ENCODE results near the gene SPATA3. TPM values are rescaled to one million over a fixed set of nuclear protein-coding genes. Genes with fewer than 3 reads are reported as not detected.
"Not testable (repeated sequence)": the region's sequence is repeated elsewhere in the genome, so short reads cannot be mapped to it uniquely, and the experiment has no call there.

Gene SPATA3
- total and polyA plus RNA-seq, 2 donors, result not detected

DNA sequence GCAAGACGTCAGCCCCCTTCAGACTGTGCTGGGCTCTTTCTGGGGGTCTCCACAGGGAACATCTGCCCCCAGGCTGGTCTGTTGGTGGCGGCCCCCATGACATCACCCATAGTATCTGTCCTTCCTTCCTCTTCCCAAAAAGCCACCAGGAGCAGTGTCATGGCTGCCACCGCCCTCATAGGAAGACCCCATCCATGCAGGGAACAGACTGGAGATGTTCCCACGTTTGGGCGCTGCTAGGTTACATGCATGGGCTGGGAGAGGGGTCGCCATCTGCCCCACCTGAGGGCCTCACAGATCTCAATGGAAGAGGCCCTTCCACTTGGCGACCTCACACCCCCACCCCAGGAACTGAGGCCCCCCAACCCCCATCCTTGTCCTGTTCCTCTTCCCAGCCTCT, 5.1 kb downstream of the SPATA3 start:
- Histone ChIP-seq H3K27ac (ENCODE audit: low read depth in 1 of 2, low read length in 1 of 2) (no peak overlapping the region), H3K4me3 (ENCODE audit: low read length in 2 of 2) (no peak overlapping the region), H3K9me3 (ENCODE audit: control insufficient read depth in 2 of 2, insufficient read depth in 1 of 2, low read length in 1 of 2) (no peaks in the 10 kb centered on the region), H3K4me1 (ENCODE audit: control insufficient read depth in 2 of 2, insufficient read depth in 2 of 2, low read length in 2 of 2) (no peaks in the 10 kb centered on the region), H3K27me3 (ENCODE audit: control insufficient read depth in 2 of 2, insufficient read depth in 1 of 2, low read length in 1 of 2) (peaks cover 5 to 47% of the 10 kb centered on the region in 2 donors), H3K36me3 (ENCODE audit: control insufficient read depth in 2 of 2, insufficient read depth in 2 of 2, low read length in 1 of 2) (no peaks in the 10 kb centered on the region)
- WGBS, result 96% methylated on average over 7 of the region's 7 CpGs
- no peak for DNase-seq (ENCODE audit: low read depth in 6 of 9, low spot score in 9 of 9)

DNA sequence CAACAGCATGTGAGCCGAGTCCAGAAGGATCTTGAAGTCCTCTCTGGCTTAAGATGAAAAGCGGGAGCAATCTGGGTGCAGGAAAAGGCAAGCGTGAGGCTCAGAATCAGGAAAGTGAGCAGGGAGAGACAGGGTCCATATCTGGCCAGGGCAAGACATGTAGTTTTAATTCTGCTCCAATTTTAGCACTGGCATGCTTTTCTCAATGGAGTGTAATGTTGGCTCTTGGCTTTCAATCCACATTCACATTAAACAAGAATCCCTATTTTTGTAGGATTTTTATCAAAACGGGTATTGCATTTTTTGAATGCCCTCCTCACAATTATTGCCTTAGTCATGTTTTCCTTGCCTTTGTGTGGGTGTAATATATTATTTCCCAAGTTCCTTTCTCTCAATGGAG, 6.0 kb downstream of the SPATA3 start:
- WGBS, result 92% methylated on average over 4 of the region's 4 CpGs

DNA sequence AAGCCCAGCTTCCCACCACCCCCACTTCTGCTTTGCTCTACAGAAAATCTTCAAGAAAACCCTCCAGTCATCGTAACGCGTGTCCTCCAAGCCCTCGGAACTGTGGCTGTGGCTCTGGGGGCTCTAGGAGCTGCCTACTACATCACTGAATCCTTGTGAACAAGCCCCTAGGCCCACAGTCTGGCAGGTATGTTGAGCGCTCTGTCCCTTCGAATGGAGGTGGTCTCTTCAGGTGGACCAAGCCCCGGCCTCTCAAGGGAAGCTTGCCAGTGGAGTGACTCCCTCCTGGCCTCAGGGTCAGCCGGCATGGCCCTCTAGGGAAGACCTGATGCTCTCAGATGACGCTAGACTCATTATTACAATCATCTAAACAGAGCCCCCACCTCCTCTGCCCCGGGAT, 6.7 kb downstream of the SPATA3 start:
- peaks cover 0 to 4% of the 10 kb centered on the region in 2 donors for H3K4me1 ChIP-seq (ENCODE audit: control insufficient read depth in 2 of 2, insufficient read depth in 2 of 2, low read length in 2 of 2)
- H3K27me3 ChIP-seq (ENCODE audit: control insufficient read depth in 2 of 2, insufficient read depth in 1 of 2, low read length in 1 of 2), result peaks cover 5 to 46% of the 10 kb centered on the region in 2 donors
- no peak overlapping the region for H3K27ac ChIP-seq (ENCODE audit: low read depth in 1 of 2, low read length in 1 of 2)
- H3K4me3 ChIP-seq (ENCODE audit: low read length in 2 of 2), result no peak overlapping the region
- WGBS, result 97% methylated on average over 10 of the region's 10 CpGs
- H3K36me3 ChIP-seq (ENCODE audit: control insufficient read depth in 2 of 2, insufficient read depth in 2 of 2, low read length in 1 of 2), result no peaks in the 10 kb centered on the region
- no peak for DNase-seq (ENCODE audit: low read depth in 6 of 9, low spot score in 9 of 9)
- no peaks in the 10 kb centered on the region for H3K9me3 ChIP-seq (ENCODE audit: control insufficient read depth in 2 of 2, insufficient read depth in 1 of 2, low read length in 1 of 2)

More for the DNA sequence above, 6.0 kb downstream of the SPATA3 start:
- Histone ChIP-seq H3K27ac (ENCODE audit: low read depth in 1 of 2, low read length in 1 of 2) (no peak overlapping the region), H3K27me3 (ENCODE audit: control insufficient read depth in 2 of 2, insufficient read depth in 1 of 2, low read length in 1 of 2) (peaks cover 5 to 43% of the 10 kb centered on the region in 2 donors), H3K4me1 (ENCODE audit: control insufficient read depth in 2 of 2, insufficient read depth in 2 of 2, low read length in 2 of 2) (no peaks in the 10 kb centered on the region), H3K36me3 (ENCODE audit: control insufficient read depth in 2 of 2, insufficient read depth in 2 of 2, low read length in 1 of 2) (no peaks in the 10 kb centered on the region), H3K9me3 (ENCODE audit: control insufficient read depth in 2 of 2, insufficient read depth in 1 of 2, low read length in 1 of 2) (no peaks in the 10 kb centered on the region), H3K4me3 (ENCODE audit: low read length in 2 of 2) (no peak overlapping the region)
- no peak for DNase-seq (ENCODE audit: low read depth in 6 of 9, low spot score in 9 of 9)

DNA sequence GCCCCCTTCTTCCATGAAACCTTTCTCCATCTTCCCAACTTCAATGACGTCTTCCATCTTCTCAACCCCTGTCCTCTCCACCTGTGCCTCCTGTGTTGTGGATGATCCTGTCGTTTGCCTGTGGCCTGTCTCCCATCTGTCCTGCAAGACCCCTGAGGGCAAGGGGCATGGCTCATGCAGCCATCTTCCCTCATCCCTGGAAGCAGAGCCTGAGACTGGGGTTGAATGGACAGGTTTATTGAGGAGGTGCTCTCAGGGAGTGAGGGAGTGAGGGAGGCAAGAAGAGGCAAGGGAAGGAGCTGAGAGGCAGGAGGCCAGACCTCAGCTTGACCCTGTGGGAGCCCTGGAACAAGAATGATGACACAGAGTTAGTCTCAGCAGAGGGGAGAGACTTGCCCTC, 7.3 kb downstream of the SPATA3 start:
- 92% methylated on average over 2 of the region's 2 CpGs for WGBS
- Histone ChIP-seq H3K4me3 (ENCODE audit: low read length in 2 of 2) (no peak overlapping the region), H3K27me3 (ENCODE audit: control insufficient read depth in 2 of 2, insufficient read depth in 1 of 2, low read length in 1 of 2) (peaks cover 5 to 42% of the 10 kb centered on the region in 2 donors), H3K27ac (ENCODE audit: low read depth in 1 of 2, low read length in 1 of 2) (no peak overlapping the region), H3K9me3 (ENCODE audit: control insufficient read depth in 2 of 2, insufficient read depth in 1 of 2, low read length in 1 of 2) (no peaks in the 10 kb centered on the region), H3K36me3 (ENCODE audit: control insufficient read depth in 2 of 2, insufficient read depth in 2 of 2, low read length in 1 of 2) (no peaks in the 10 kb centered on the region), H3K4me1 (ENCODE audit: control insufficient read depth in 2 of 2, insufficient read depth in 2 of 2, low read length in 2 of 2) (peaks cover 0 to 4% of the 10 kb centered on the region in 2 donors)
- no peak for DNase-seq (ENCODE audit: low read depth in 6 of 9, low spot score in 9 of 9)

DNA sequence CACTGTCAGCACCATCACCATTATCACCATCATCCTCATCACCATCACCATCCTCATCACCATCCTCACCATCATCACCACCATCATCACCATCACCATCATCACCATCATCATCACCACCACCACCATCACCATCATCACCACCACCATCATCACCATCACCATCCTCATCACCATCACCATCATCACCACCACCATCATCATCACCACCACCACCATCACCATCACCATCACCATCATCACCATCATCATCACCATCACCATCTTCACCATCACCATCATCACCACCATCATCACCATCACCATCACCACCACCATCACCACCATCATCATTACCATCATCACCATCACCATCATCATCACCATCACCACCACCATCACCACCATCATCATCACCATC, 9.0 kb downstream of the SPATA3 start:
- not testable (repeated sequence) for H3K9me3 ChIP-seq (ENCODE audit: control insufficient read depth in 2 of 2, insufficient read depth in 1 of 2, low read length in 1 of 2); DNase-seq (ENCODE audit: low read depth in 6 of 9, low spot score in 9 of 9); H3K4me3 ChIP-seq (ENCODE audit: low read length in 2 of 2); H3K36me3 ChIP-seq (ENCODE audit: control insufficient read depth in 2 of 2, insufficient read depth in 2 of 2, low read length in 1 of 2); H3K4me1 ChIP-seq (ENCODE audit: control insufficient read depth in 2 of 2, insufficient read depth in 2 of 2, low read length in 2 of 2); H3K27ac ChIP-seq (ENCODE audit: low read depth in 1 of 2, low read length in 1 of 2)
- H3K27me3 ChIP-seq (ENCODE audit: control insufficient read depth in 2 of 2, insufficient read depth in 1 of 2, low read length in 1 of 2), result peaks cover 5 to 33% of the 10 kb centered on the region in 2 donors

DNA sequence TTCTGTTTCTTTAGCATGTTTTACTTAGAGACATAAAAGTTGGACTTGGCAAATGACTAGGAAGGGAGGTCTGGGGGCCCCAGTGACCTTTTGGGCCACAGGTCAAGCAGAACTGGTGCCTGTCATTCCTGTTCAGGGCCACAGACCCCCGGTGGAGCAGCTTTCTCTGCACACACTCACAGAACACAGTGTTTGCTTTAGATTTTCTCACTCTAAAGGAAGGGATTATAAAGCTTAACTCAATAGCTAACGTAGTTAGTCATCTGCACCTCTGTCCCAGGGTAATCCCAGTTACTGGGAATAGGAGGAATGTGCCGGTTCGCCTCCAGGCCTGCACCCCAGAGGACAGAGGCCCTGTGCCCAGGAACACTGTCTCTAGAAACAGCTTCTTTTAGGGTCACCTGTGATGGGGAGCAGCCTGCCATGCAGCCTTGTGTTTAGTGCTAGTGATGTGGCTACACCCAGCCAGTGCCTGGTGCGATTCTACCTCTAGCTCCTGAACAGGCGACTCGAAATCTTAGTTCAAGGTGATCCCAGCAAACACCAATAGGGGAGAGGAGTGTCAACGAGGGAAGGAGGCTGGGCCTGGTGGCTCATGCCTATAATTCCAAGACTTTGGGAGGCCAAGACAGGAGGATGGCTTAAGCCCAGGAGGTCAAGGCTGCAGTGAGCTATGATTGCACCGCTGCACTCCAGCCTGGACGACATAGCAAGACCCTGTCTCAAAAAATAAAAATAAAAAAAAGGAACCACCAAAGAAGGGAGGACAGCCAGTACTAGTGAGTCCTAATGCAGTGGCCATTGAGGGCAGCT, 11.6 kb downstream of the SPATA3 start:
- peaks cover 0 to 21% of the 10 kb centered on the region in 2 donors for H3K27me3 ChIP-seq (ENCODE audit: control insufficient read depth in 2 of 2, insufficient read depth in 1 of 2, low read length in 1 of 2)
- H3K4me1 ChIP-seq (ENCODE audit: control insufficient read depth in 2 of 2, insufficient read depth in 2 of 2, low read length in 2 of 2), result peaks cover 0 to 4% of the 10 kb centered on the region in 2 donors
- no peaks in the 10 kb centered on the region for H3K9me3 ChIP-seq (ENCODE audit: control insufficient read depth in 2 of 2, insufficient read depth in 1 of 2, low read length in 1 of 2)
- H3K36me3 ChIP-seq (ENCODE audit: control insufficient read depth in 2 of 2, insufficient read depth in 2 of 2, low read length in 1 of 2), result no peaks in the 10 kb centered on the region
- H3K27ac ChIP-seq (ENCODE audit: low read depth in 1 of 2, low read length in 1 of 2), result no peak overlapping the region
- no peak for DNase-seq (ENCODE audit: low read depth in 6 of 9, low spot score in 9 of 9)
- WGBS, result 87% methylated on average over 10 of the region's 10 CpGs
- H3K4me3 ChIP-seq (ENCODE audit: low read length in 2 of 2), result no peak overlapping the region

DNA sequence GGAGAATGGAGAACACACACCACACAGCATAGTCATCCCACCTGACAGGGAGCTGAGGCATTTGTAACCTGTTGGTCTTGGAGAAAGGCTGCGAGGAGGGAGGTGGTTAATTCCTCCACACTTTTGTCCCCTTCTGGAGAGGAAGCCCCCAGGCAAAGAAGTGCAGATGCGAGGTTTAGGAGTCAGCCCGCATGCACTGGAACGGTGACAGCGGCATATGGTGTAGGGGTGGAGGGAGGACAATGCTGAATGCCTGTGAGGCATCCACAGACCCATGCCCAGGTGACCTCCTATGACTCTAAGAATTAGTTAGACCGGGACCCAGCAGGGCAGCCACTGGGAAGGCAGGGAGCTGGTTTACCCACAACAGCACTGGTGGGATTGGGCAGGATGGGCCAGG, 12.2 kb downstream of the SPATA3 start:
- Histone ChIP-seq H3K9me3 (ENCODE audit: control insufficient read depth in 2 of 2, insufficient read depth in 1 of 2, low read length in 1 of 2) (no peaks in the 10 kb centered on the region), H3K4me3 (ENCODE audit: low read length in 2 of 2) (no peak overlapping the region), H3K4me1 (ENCODE audit: control insufficient read depth in 2 of 2, insufficient read depth in 2 of 2, low read length in 2 of 2) (peaks cover 0 to 4% of the 10 kb centered on the region in 2 donors), H3K27ac (ENCODE audit: low read depth in 1 of 2, low read length in 1 of 2) (no peak overlapping the region), H3K36me3 (ENCODE audit: control insufficient read depth in 2 of 2, insufficient read depth in 2 of 2, low read length in 1 of 2) (no peaks in the 10 kb centered on the region), H3K27me3 (ENCODE audit: control insufficient read depth in 2 of 2, insufficient read depth in 1 of 2, low read length in 1 of 2) (peaks cover 0 to 17% of the 10 kb centered on the region in 2 donors)
- 96% methylated on average over 6 of the region's 6 CpGs for WGBS
- DNase-seq (ENCODE audit: low read depth in 6 of 9, low spot score in 9 of 9), result no peak

DNA sequence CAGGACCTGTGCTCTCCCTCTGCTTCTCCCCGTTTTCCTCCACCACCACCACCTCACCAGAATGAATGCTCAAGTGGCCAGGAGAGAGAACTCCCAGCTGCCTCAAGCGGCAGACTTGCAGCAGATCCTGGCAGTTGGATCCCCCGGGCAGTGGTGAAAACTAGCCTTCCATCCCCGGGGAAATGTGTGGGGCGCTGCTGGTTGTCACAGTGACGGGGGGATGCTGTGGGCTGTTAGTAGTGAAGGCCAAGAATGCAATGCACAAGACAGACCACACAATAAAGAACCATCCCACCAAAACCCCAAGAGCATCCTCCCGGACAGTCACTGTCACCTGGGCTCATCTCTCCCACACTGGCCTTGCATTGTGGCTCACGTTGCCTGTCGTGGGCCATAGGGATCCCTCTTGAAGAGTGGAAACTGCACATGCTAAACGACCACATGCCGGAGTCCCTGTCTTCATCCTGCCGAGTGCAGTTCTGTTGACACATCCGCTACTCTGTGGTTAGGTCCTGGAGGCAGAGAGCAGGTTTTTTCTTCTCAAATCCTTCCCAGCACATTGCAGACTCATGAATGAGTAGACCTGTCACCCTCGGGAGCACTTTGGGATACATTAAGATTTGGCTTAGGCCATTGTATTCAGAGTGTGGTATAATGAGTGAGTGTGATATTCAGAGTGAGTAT, 13.5 kb downstream of the SPATA3 start:
- WGBS, result 84% methylated on average over 14 of the region's 14 CpGs
- Histone ChIP-seq H3K4me3 (ENCODE audit: low read length in 2 of 2) (no peak overlapping the region), H3K4me1 (ENCODE audit: control insufficient read depth in 2 of 2, insufficient read depth in 2 of 2, low read length in 2 of 2) (peaks cover 0 to 4% of the 10 kb centered on the region in 2 donors), H3K36me3 (ENCODE audit: control insufficient read depth in 2 of 2, insufficient read depth in 2 of 2, low read length in 1 of 2) (no peaks in the 10 kb centered on the region), H3K9me3 (ENCODE audit: control insufficient read depth in 2 of 2, insufficient read depth in 1 of 2, low read length in 1 of 2) (no peaks in the 10 kb centered on the region), H3K27me3 (ENCODE audit: control insufficient read depth in 2 of 2, insufficient read depth in 1 of 2, low read length in 1 of 2) (peaks cover 0 to 16% of the 10 kb centered on the region in 2 donors), H3K27ac (ENCODE audit: low read depth in 1 of 2, low read length in 1 of 2) (no peak overlapping the region)
- DNase-seq (ENCODE audit: low read depth in 6 of 9, low spot score in 9 of 9), result no peak

DNA sequence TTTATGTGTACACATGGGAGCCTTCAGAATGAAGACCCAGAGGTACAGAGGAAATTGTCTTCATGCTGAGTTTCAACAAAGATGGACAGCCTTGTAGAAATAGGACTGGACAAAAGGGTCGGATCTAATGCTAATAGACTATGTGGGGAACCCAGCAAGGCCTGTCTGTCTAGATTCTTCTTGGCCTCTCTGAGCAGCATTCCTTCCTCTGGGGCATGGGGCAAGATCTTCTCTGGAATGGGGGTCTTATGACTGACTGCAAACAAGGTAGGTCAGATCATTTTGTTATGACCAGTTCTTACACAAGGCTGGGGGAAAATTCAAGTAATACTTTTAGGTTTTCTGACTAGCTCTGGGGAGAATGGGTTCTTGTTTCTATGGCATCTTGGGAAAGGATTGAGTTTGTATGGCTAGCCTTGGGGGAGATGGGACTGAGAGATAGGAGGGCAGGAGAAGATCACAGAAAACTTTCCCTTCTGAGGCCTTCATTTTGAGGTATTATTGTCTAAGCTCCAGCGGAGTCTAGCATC, 14.3 kb downstream of the SPATA3 start:
- Histone ChIP-seq H3K4me3 (ENCODE audit: low read length in 2 of 2) (no peak overlapping the region), H3K27ac (ENCODE audit: low read depth in 1 of 2, low read length in 1 of 2) (no peak overlapping the region), H3K27me3 (ENCODE audit: control insufficient read depth in 2 of 2, insufficient read depth in 1 of 2, low read length in 1 of 2) (peaks cover 0 to 23% of the 10 kb centered on the region in 2 donors), H3K9me3 (ENCODE audit: control insufficient read depth in 2 of 2, insufficient read depth in 1 of 2, low read length in 1 of 2) (no peaks in the 10 kb centered on the region), H3K4me1 (ENCODE audit: control insufficient read depth in 2 of 2, insufficient read depth in 2 of 2, low read length in 2 of 2) (peaks cover 0 to 4% of the 10 kb centered on the region in 2 donors), H3K36me3 (ENCODE audit: control insufficient read depth in 2 of 2, insufficient read depth in 2 of 2, low read length in 1 of 2) (no peaks in the 10 kb centered on the region)
- no peak for DNase-seq (ENCODE audit: low read depth in 6 of 9, low spot score in 9 of 9)
- 99% methylated on average over 2 of the region's 2 CpGs for WGBS

Data from thymus (tissue), 11 donors.